Stimulated activated CD4-positive, alpha-beta T cell treated with anti-CD3 and anti-CD28 coated beads, Interleukin-12 subunit alpha, Interleukin-12 subunit beta, amount 100 ng/mL, for 24 hours (primary cell): Measurements from ENCODE around the gene PEX11B.

Source experiments
- DNase-seq, 2 experiments: peaks; one replicate each; pipeline ENCODE4 v3.0.0-alpha.2; 2020; ENCODE audit warnings: low read depth in 2 of 2

PEX11B gene

GRCh38 chr1:145871994-145872924, 46.3 kb downstream of the PEX11B start:
- DNase-seq: peak; percentile 10 to 30

- no peak for DNase-seq
Measured at GRCh38 chr1:145868232-145868631, 50.3 kb downstream of the PEX11B start.

GRCh38 chr1:145863282-145864018, 55.1 kb downstream of the PEX11B start:
- DNase-seq: no peak
